IMR-90 (cell line): ENCODE measurements around the gene PTCSC3. TPM values are rescaled to one million over a fixed set of nuclear protein-coding genes. Genes with fewer than 3 reads are reported as not detected.
A peak's percentile ranks its signal among the peaks of the same experiment; 100 is the strongest.

Experiments
- ATAC-seq: fragments of 200-7000 bp; cut with Tn5 transposase; 2 replicates; pipeline ENCODE4 v1.9.1; 2020; ENCODE audit warnings: low read depth, mild to moderate bottlenecking, moderate library complexity
- BruUV-seq: library from RNA; stranded (reverse); fragments of 400-500 nt; replicated peaks from 2 replicates; lab custom pipeline; 2021; lab: Mats Ljungman, UMichigan
- CTCF ChIA-PET: fragments of 300-600 bp; formaldehyde crosslinking; extraction: SDS; loops from one replicate; lab custom pipeline; 2021; ENCODE audit warnings: antibody characterized with exemption; lab: Yijun Ruan, JAX
- POLR2A ChIA-PET: fragments of 300-600 bp; sonication (Branson Sonifier 250); formaldehyde crosslinking; loops from one replicate; lab custom pipeline; 2022; ENCODE audit warnings: antibody characterized with exemption; ENCODE audit not compliant: unreplicated experiment; lab: Charles Lee
- DNase-seq: peaks from one replicate; pipeline ENCODE4 v3.0.0; 2013
- H2AFZ ChIP-seq: replicated peaks from 2 replicates; pipeline ENCODE3; 2013; ENCODE audit warnings: low read length, mild to moderate bottlenecking; ENCODE audit not compliant: poor library complexity
- H2AK5ac ChIP-seq: 2 replicates; pipeline ENCODE4 v1.6.1; 2013; ENCODE audit warnings: low read depth, low read length, inconsistent platforms
- H2AK9ac ChIP-seq: replicated peaks from 2 replicates; pipeline ENCODE3; 2013; ENCODE audit warnings: mild to moderate bottlenecking, low read depth, low read length, moderate library complexity; ENCODE audit not compliant: poor library complexity
- H2BK120ac ChIP-seq: 2 replicates; pipeline ENCODE4 v1.6.1; 2013; ENCODE audit warnings: low read depth, low read length, inconsistent platforms
- H2BK15ac ChIP-seq: 3 replicates; pipeline ENCODE4 v1.6.1; 2013; ENCODE audit warnings: low read depth, low read length, inconsistent platforms
- H2BK20ac ChIP-seq: 2 replicates; pipeline ENCODE4 v1.6.1; 2013; ENCODE audit warnings: low read depth, mild to moderate bottlenecking, inconsistent platforms, low read length, moderate library complexity
- H2BK5ac ChIP-seq: 2 replicates; pipeline ENCODE4 v1.6.1; 2013; ENCODE audit warnings: mild to moderate bottlenecking, low read depth, low read length, inconsistent platforms; ENCODE audit not compliant: poor library complexity, severe bottlenecking
- H3K14ac ChIP-seq: replicated peaks from 2 replicates; pipeline ENCODE4 v1.6.1; 2013; ENCODE audit warnings: low read depth, low read length, inconsistent platforms
- H3K18ac ChIP-seq: 2 replicates; pipeline ENCODE4 v1.6.1; 2013; ENCODE audit warnings: low read depth, low read length, control low read depth
- H3K23ac ChIP-seq: 2 replicates; pipeline ENCODE4 v1.6.1; 2013; ENCODE audit warnings: low read depth, low read length, inconsistent platforms
- H3K27ac ChIP-seq: 2 replicates; pipeline ENCODE4 v1.5.1; 2013; ENCODE audit warnings: mild to moderate bottlenecking, control low read depth, low read length; ENCODE audit not compliant: insufficient read depth
- H3K27me3 ChIP-seq: 2 replicates; pipeline ENCODE4 v1.6.1; 2013; ENCODE audit warnings: low read length; ENCODE audit not compliant: control insufficient read depth, insufficient read depth
- H3K36me3 ChIP-seq: 2 replicates; pipeline ENCODE4 v1.6.1; 2013; ENCODE audit warnings: low read length, mixed read lengths; ENCODE audit not compliant: control insufficient read depth, insufficient read depth
- H3K4ac ChIP-seq: 2 replicates; pipeline ENCODE4 v1.6.1; 2013; ENCODE audit warnings: low read depth, low read length, inconsistent platforms
- H3K4me1 ChIP-seq: 2 replicates; pipeline ENCODE4 v1.6.1; 2013; ENCODE audit warnings: low read length, mixed read lengths; ENCODE audit not compliant: control insufficient read depth, insufficient read depth
- H3K4me2 ChIP-seq: 2 replicates; pipeline ENCODE4 v1.6.1; 2013; ENCODE audit warnings: low read depth, mild to moderate bottlenecking, control low read depth, low read length, moderate library complexity
- H3K4me3 ChIP-seq: 2 replicates; pipeline ENCODE4 v1.5.1; 2013; ENCODE audit warnings: low read depth, mild to moderate bottlenecking, control low read depth, low read length, moderate library complexity; ENCODE audit not compliant: insufficient read depth
- H3K56ac ChIP-seq: 2 replicates; pipeline ENCODE4 v1.6.1; 2013; ENCODE audit warnings: low read length, inconsistent platforms; ENCODE audit not compliant: insufficient read depth; ENCODE audit errors: extremely low read depth
- H3K79me1 ChIP-seq, 2 experiments: 2 replicates each; pipeline ENCODE4 v1.6.1; 2013; ENCODE audit warnings: low read length in 2 of 2, inconsistent platforms in 1 of 2, low read depth in 1 of 2
- H3K9ac ChIP-seq: 2 replicates; pipeline ENCODE4 v1.6.1; 2013; ENCODE audit warnings: low read depth, low read length, control low read depth
- H3K9me1 ChIP-seq: 2 replicates; pipeline ENCODE4 v1.6.1; 2013; ENCODE audit warnings: low read length, inconsistent platforms; ENCODE audit not compliant: insufficient read depth
- H3K9me3 ChIP-seq: 2 replicates; pipeline ENCODE4 v1.6.1; 2013; ENCODE audit warnings: low read length; ENCODE audit not compliant: control insufficient read depth, insufficient read depth
- H4K20me1 ChIP-seq: 2 replicates; pipeline ENCODE4 v1.6.1; 2013; ENCODE audit warnings: low read length, inconsistent platforms; ENCODE audit not compliant: insufficient read depth
- H4K5ac ChIP-seq: 2 replicates; pipeline ENCODE4 v1.6.1; 2013; ENCODE audit warnings: mild to moderate bottlenecking, low read depth, low read length, control low read depth
- H4K8ac ChIP-seq, 2 experiments: 2 replicates each; pipeline ENCODE4 v1.6.1; 2013; ENCODE audit warnings: low read depth in 2 of 2, low read length in 2 of 2, control low read depth in 1 of 2, inconsistent platforms in 1 of 2
- H4K91ac ChIP-seq: 2 replicates; pipeline ENCODE4 v1.6.1; 2013; ENCODE audit warnings: low read depth, low read length, inconsistent platforms; ENCODE audit not compliant: insufficient read depth
- BHLHE40 ChIP-seq: fragments of 150-350 bp; IDR thresholded peaks from 2 replicates; pipeline ENCODE4 v1.6.1; 2016; ENCODE audit warnings: mild to moderate bottlenecking, low read depth, low read length
- CEBPB ChIP-seq: IDR thresholded peaks from 2 replicates; pipeline ENCODE4 v1.6.1; 2012; ENCODE audit warnings: low read depth, low read length, improper control_type of control experiment
- CHD1 ChIP-seq: IDR thresholded peaks from 2 replicates; pipeline ENCODE4 v1.6.1; 2012; ENCODE audit warnings: low read depth, low read length, improper control_type of control experiment
- ELK1 ChIP-seq: fragments of 150-350 bp; IDR thresholded peaks from 2 replicates; pipeline ENCODE4 v1.6.1; 2016; ENCODE audit warnings: low read depth, mild to moderate bottlenecking, low read length, moderate library complexity, borderline replicate concordance
- FOS ChIP-seq: fragments of 150-350 bp; IDR thresholded peaks from 2 replicates; pipeline ENCODE4 v1.6.1; 2016; ENCODE audit warnings: low read depth, low read length
- MAFK ChIP-seq: IDR thresholded peaks from 2 replicates; pipeline ENCODE4 v1.6.1; 2012; ENCODE audit warnings: low read depth, low read length, improper control_type of control experiment
- MAZ ChIP-seq: IDR thresholded peaks from 2 replicates; pipeline ENCODE4 v1.6.1; 2012; ENCODE audit warnings: low read depth, mild to moderate bottlenecking, low read length, improper control_type of control experiment, moderate library complexity, borderline replicate concordance
- MXI1 ChIP-seq: IDR thresholded peaks from 2 replicates; pipeline ENCODE4 v1.6.1; 2012; ENCODE audit warnings: low read depth, mild to moderate bottlenecking, low read length, moderate library complexity, borderline replicate concordance
- NFE2L2 ChIP-seq: fragments of 150-350 bp; IDR thresholded peaks from 2 replicates; pipeline ENCODE4 v1.6.1; 2016; ENCODE audit warnings: low read depth, mild to moderate bottlenecking, low read length
- POLR2A ChIP-seq: IDR thresholded peaks from 2 replicates; pipeline ENCODE4 v1.6.1; 2012; ENCODE audit warnings: mild to moderate bottlenecking, low read depth, low read length
- RAD21 ChIP-seq: IDR thresholded peaks from 2 replicates; pipeline ENCODE4 v1.6.1; 2012; ENCODE audit warnings: low read length, improper control_type of control experiment
- RCOR1 ChIP-seq: IDR thresholded peaks from 2 replicates; pipeline ENCODE4 v1.6.1; 2012; ENCODE audit warnings: mild to moderate bottlenecking, low read length, improper control_type of control experiment; ENCODE audit not compliant: insufficient replicate concordance
- RFX5 ChIP-seq: IDR thresholded peaks from 2 replicates; pipeline ENCODE4 v1.8.0; 2012; ENCODE audit warnings: low read depth, mild to moderate bottlenecking, low read length, moderate library complexity
- SMC3 ChIP-seq: fragments of 150-350 bp; IDR thresholded peaks from 2 replicates; pipeline ENCODE4 v1.6.1; 2016; ENCODE audit warnings: low read depth, mild to moderate bottlenecking, antibody characterized with exemption, low read length, moderate library complexity
- whole genome bisulfite sequencing, 2 experiments: methylation state at CpG; one replicate each; pipeline versions ENCODE4 v1.1.5 to v1.1.7; 2013; ENCODE audit warnings: missing lambda C conversion rate in 2 of 2; ENCODE audit not compliant: insufficient read length in 1 of 2; ENCODE audit errors: extremely low coverage in 2 of 2; 5-methylcytosine and 5-hydroxymethylcytosine counted together
- dilution Hi-C: fragments of 300-500 bp; cut with HindIII; formaldehyde crosslinking; loops from one replicate; pipeline ENCODE4 v1.14.3; 2018; ENCODE audit warnings: low sequenced_read_pairs; ENCODE audit not compliant: unreplicated experiment
- in situ Hi-C: fragments of 300-500 bp; cut with MboI; formaldehyde crosslinking; loops from 3 replicates; pipeline ENCODE4 v1.14.3; 2019; ENCODE audit warnings: low sequenced_read_pairs, inconsistent platforms, mixed read lengths
- intact Hi-C: fragments of 100-400 bp; cut with micrococcal nuclease; formaldehyde crosslinking; loops from 2 replicates; pipeline ENCODE4 v1.10.0; 2022
- polyA plus RNA-seq, 3 experiments: library from polyadenylated mRNA; depleted of rRNA; stranded (reverse); fragments of >200 nt; gene quantifications; 2 replicates each; pipeline ENCODE4 v1.2.3, GENCODE V29; 2012; ENCODE audit warnings: low replicate concordance in 1 of 3
- total RNA-seq: library from RNA; depleted of rRNA; stranded (reverse); fragments of >200 nt; gene quantifications from 2 replicates; pipeline ENCODE4 v1.2.3, GENCODE V29; 2012
- TF ChIP-seq, protein P1 (sequence below): conservative IDR thresholded peaks from 2 replicates; pipeline ENCODE4 v1.5.1; 2012; ENCODE audit warnings: mild to moderate bottlenecking, low read depth, low read length, improper control_type of control experiment
- TF ChIP-seq, protein P2 (sequence below): fragments of 150-350 bp; IDR thresholded peaks from 2 replicates; pipeline ENCODE4 v1.6.1; 2017; ENCODE audit warnings: mild to moderate bottlenecking, antibody characterized with exemption, low read length, low read depth

PTCSC3 gene
- total and polyA plus RNA-seq, 2 of the 4 experiments (the other 2 are of a cell fraction), result not detected

DNA sequence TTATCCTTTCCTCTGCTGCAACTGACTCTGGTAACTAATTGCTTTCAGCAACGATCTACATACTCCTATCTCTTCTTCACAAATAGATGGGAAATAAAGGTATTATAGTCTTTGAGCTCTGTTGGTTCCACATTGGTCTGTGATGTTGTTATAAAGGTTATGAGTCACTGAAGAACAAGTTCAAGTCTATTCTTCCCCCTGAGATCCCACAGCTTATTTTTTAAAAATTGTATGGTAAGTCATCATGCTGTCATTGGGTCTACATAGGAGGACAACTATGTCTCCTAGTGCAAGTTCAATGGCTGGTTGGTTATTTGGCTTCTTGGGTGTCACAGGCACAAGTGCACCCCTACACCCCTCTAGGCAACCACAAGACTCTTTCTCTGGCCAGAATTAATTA, 49.6 kb upstream of the PTCSC3 start:
- ATAC-seq (no peak), DNase-seq (peak; percentile 25)
- peaks cover 11% of the 10 kb centered on the region for H3K4me1 ChIP-seq
- intact Hi-C loops, result no loop called here
- no TSS peak for BruUV-seq
- no peak overlapping the region for H2AK5ac ChIP-seq
- H3K9ac ChIP-seq, result no peak overlapping the region
- no peak overlapping the region for H3K23ac ChIP-seq
- H2BK120ac ChIP-seq, result peak overlapping the region; percentile 18; the same call in 1 of the 2 replicates
- no peak overlapping the region for H3K56ac ChIP-seq
- no peak overlapping the region for H3K4me3 ChIP-seq
- peak overlapping the region; percentile 55; the same call in 1 of the 2 replicates for H3K4me2 ChIP-seq
- H2BK5ac ChIP-seq, result no peak overlapping the region
- POLR2A ChIA-PET, result no interaction called here
- H3K27ac ChIP-seq, result no peak overlapping the region
- H2BK15ac ChIP-seq, result no peak overlapping the region
- no peak overlapping the region; the same call in 1 of the 2 replicates for H3K14ac ChIP-seq
- H3K9me3 ChIP-seq, result no peaks in the 10 kb centered on the region
- H3K18ac ChIP-seq, result no peak overlapping the region; the same call in 1 of the 2 replicates
- H2BK20ac ChIP-seq, result no peak overlapping the region
- in situ Hi-C loops, result no loop called here
- H2AK9ac ChIP-seq, result no peak overlapping the region
- no peak overlapping the region for H4K8ac ChIP-seq
- no peak overlapping the region for H4K5ac ChIP-seq
- no peaks in the 10 kb centered on the region for H3K9me1 ChIP-seq
- dilution Hi-C loops, result no loop called here
- no peaks in the 10 kb centered on the region for H3K79me1 ChIP-seq
- no peak overlapping the region for H4K91ac ChIP-seq
- no CpG with 5 or more reads among the region's 1 CpG for WGBS, 2 experiments
- H3K27me3 ChIP-seq, result peaks cover 2% of the 10 kb centered on the region; the same call in 1 of the 2 replicates
- TF ChIP-seq NFE2L2, result no peak
- no peak for TF ChIP-seq BHLHE40
- TF ChIP-seq RCOR1, result no peak
- no peak for TF ChIP-seq MXI1
- TF ChIP-seq FOS, result no peak
- TF ChIP-seq, protein P1, sequence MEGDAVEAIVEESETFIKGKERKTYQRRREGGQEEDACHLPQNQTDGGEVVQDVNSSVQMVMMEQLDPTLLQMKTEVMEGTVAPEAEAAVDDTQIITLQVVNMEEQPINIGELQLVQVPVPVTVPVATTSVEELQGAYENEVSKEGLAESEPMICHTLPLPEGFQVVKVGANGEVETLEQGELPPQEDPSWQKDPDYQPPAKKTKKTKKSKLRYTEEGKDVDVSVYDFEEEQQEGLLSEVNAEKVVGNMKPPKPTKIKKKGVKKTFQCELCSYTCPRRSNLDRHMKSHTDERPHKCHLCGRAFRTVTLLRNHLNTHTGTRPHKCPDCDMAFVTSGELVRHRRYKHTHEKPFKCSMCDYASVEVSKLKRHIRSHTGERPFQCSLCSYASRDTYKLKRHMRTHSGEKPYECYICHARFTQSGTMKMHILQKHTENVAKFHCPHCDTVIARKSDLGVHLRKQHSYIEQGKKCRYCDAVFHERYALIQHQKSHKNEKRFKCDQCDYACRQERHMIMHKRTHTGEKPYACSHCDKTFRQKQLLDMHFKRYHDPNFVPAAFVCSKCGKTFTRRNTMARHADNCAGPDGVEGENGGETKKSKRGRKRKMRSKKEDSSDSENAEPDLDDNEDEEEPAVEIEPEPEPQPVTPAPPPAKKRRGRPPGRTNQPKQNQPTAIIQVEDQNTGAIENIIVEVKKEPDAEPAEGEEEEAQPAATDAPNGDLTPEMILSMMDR, result no peak
- no peak for TF ChIP-seq SMC3
- TF ChIP-seq RAD21, result no peak
- TF ChIP-seq MAFK, result no peak
- TF ChIP-seq RFX5, result no peak
- no peak for TF ChIP-seq ELK1
- TF ChIP-seq CEBPB, result no peak
- TF ChIP-seq MAZ, result no peak
- TF ChIP-seq, protein P2, sequence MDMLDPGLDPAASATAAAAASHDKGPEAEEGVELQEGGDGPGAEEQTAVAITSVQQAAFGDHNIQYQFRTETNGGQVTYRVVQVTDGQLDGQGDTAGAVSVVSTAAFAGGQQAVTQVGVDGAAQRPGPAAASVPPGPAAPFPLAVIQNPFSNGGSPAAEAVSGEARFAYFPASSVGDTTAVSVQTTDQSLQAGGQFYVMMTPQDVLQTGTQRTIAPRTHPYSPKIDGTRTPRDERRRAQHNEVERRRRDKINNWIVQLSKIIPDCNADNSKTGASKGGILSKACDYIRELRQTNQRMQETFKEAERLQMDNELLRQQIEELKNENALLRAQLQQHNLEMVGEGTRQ, result no peak
- TF ChIP-seq POLR2A, result no peak
- no peak for TF ChIP-seq CHD1
- CTCF ChIA-PET, result interaction anchor here (0.5 kb wide), 1 partner anchor 24 kb away, joined by 3 read pairs; no protein-coding TSS in a partner anchor
- 0 out of 2 replicates have a peak overlapping the region, but pooled peaks have one; percentile 33 for H3K4ac ChIP-seq
- H2AFZ ChIP-seq, result no peak overlapping the region
- H4K20me1 ChIP-seq, result no peaks in the 10 kb centered on the region
- no peaks in the 10 kb centered on the region for H3K36me3 ChIP-seq
